Ovary (tissue), 10 donors: ENCODE data around the gene TAS2R43. TPM values are rescaled to one million over a fixed set of nuclear protein-coding genes. Genes with fewer than 3 reads are reported as not detected.

Source experiments
- DNase-seq, 5 donors: peaks; one replicate each; pipeline ENCODE4 v3.0.0-alpha.2; 2019 to 2020
- H3K27ac ChIP-seq, 2 donors: fragments of 200-600 bp; one replicate each; pipeline versions ENCODE4 v1.5.1 to v1.8.0; 2019 to 2022
- H3K27me3 ChIP-seq: fragments of 200-600 bp; one replicate; pipeline ENCODE4 v1.8.0; 2022
- H3K36me3 ChIP-seq: fragments of 200-600 bp; sonication (generic); one replicate; pipeline ENCODE4 v1.5.1; 2019
- H3K4me1 ChIP-seq: one replicate; pipeline ENCODE4 v1.8.1; 2013; ENCODE audit warnings: mild to moderate bottlenecking, moderate library complexity; ENCODE audit not compliant: insufficient read depth
- H3K4me3 ChIP-seq: fragments of 200-600 bp; sonication (generic); one replicate; pipeline ENCODE4 v1.5.1; 2017
- H3K9me3 ChIP-seq, 2 donors: fragments of 200-600 bp in 1 of 2; sonication (generic) in 1 of 2; one replicate each; pipeline versions ENCODE4 v1.5.1 to v1.8.1; 2013 to 2019; ENCODE audit warnings: mild to moderate bottlenecking in 1 of 2, moderate library complexity in 1 of 2
- CTCF ChIP-seq, 3 donors: fragments of 450-650 bp in 2 of 3; fragments of 200-600 bp in 1 of 3; IDR thresholded peaks; one replicate each; pipeline versions ENCODE4 v1.5.1 to v1.8.0; 2016 to 2022; ENCODE audit warnings: antibody characterized with exemption in 3 of 3, mild to moderate bottlenecking in 1 of 3
- EP300 ChIP-seq: sonication (generic); formaldehyde crosslinking; IDR thresholded peaks from one replicate; pipeline ENCODE4 v1.6.1; 2017; ENCODE audit warnings: antibody characterized with exemption
- POLR2A ChIP-seq: fragments of 450-650 bp; IDR thresholded peaks from one replicate; pipeline ENCODE4 v1.6.1; 2017; ENCODE audit warnings: antibody characterized with exemption, mild to moderate bottlenecking, moderate library complexity
- WGBS, 3 donors: extraction: QIAGEN DNeasy Blood & Tissue Kit in 1 of 3; methylation state at CpG; one replicate each; pipeline versions ENCODE4 v1.1.5 to v1.1.7; 2013 to 2017; 5-methylcytosine and 5-hydroxymethylcytosine counted together
- intact Hi-C, 4 donors: fragments of 100-400 bp; cut with DNase I; formaldehyde crosslinking; loops; one replicate each; pipeline versions ENCODE4 v1.11.0 to v1.15.1; 2022 to 2023
- long read RNA-seq, 3 donors: library from polyadenylated mRNA in 2 of 3; unstranded in 2 of 3; transcript quantifications; one replicate each; pipeline ENCODE4 v2.0.0 and lab custom pipeline, GENCODE V29; 2021 to 2026
- polyA plus RNA-seq, 2 donors: library from polyadenylated mRNA; stranded (reverse); fragments of 200-250 nt in 1 of 2; fragments of 350-450 nt in 1 of 2; fragmentation: Illumina TruSeq in 1 of 2; extraction: RNeasy Lipid Tissue Mini Kit (QIAGEN cat#74804) in 1 of 2; gene quantifications; one replicate each; pipeline ENCODE4 v1.2.3, GENCODE V29; 2013 to 2014
- total RNA-seq, 7 donors: library from RNA; depleted of rRNA in 2 of 7; stranded (reverse); fragments of >200 nt in 2 of 7; fragmentation: NEBNext Ultra II Directional in 3 of 7; extraction: Animal tissue kit (Norgen Biotek cat#: 25700) in 3 of 7; gene quantifications; one replicate each; pipeline versions ENCODE4 v1.1.0 to v1.2.4, GENCODE V29; 2016 to 2023
- donor health status: DM: no; HTN: no; CAD: no; lungs with moderate emphysema.
- donor health status: DM: no; HTN: no; CAD: no.
- donor health status: Bipolar disorder and iron deficiency.
- donor health status: DM: yes; HTN: yes; CAD: no.
- donor health status: DM: no; HTN: no; CAD: no.
- donor health status: DM: yes; HTN: yes; CAD: no.

TAS2R43 gene
- total RNA-seq (1 to 10 TPM in 3 of 7 donors, under 1 TPM in 3, not detected in 1; 0.45 to 6.9 (median 1.2) TPM), polyA plus RNA-seq (under 1 TPM; 0.10 to 0.50 TPM)
- long read RNA-seq, donor 1, result 0 reads
- long read RNA-seq, donor 2, result 0 reads
- long read RNA-seq, donor 3, result 0 reads

GRCh38 chr12:11092128-11092527 lies at the start of gene TAS2R43:
Gene TAS2R43 (minus strand): TSS chr12:11092313. CDS start chr12:11092229, 84 bp downstream.
- Histone ChIP-seq H3K27ac (no peak within 1 kb of the TSS), H3K4me3 (no peak within 1 kb of the TSS), H3K9me3 (no peaks in the 10 kb centered on the region), H3K36me3 (no peaks in the 10 kb centered on the region), H3K4me1 (no peaks in the 10 kb centered on the region), H3K27me3 (no peaks in the 10 kb centered on the region)
- WGBS, 3 donors, result 95 to 96% (median 96%) methylated on average over 6 of the region's 6 CpGs
- intact Hi-C loops, result no loop called here
- TF ChIP-seq CTCF (IDR thresholded peaks at IDR 0.05) (no peak), EP300 (no peak), POLR2A (no peak)
- no peak for DNase-seq

- Histone ChIP-seq H3K36me3 (no peaks in the 10 kb centered on the region), H3K27ac (no peak overlapping the region), H3K4me3 (no peak overlapping the region), H3K4me1 (peaks cover 2% of the 10 kb centered on the region), H3K27me3 (no peaks in the 10 kb centered on the region), H3K9me3 (no peaks in the 10 kb centered on the region)
- no peak for DNase-seq
- WGBS, 3 donors, result 71 to 94% (median 82%) methylated on average over 2 of the region's 2 CpGs
- TF ChIP-seq POLR2A, result no peak
- no peak for TF ChIP-seq CTCF (IDR thresholded peaks at IDR 0.05)
- TF ChIP-seq EP300, result no peak
- intact Hi-C loops, result no loop called here
Observed at GRCh38 chr12:11136075-11136474, 44.0 kb upstream of the TAS2R43 start.

- DNase-seq, result no peak
- no peak within 1 kb of the TSS for H3K4me3 ChIP-seq
- TF ChIP-seq POLR2A (no peak), EP300 (no peak)
- 75 to 96% (median 80%) methylated on average over 3 of the region's 3 CpGs for WGBS, 3 donors
- no peaks in the 10 kb centered on the region for H3K27me3 ChIP-seq
- H3K9me3 ChIP-seq, result no peaks in the 10 kb centered on the region
- H3K4me1 ChIP-seq, result peaks cover 2% of the 10 kb centered on the region
- no peaks in the 10 kb centered on the region for H3K36me3 ChIP-seq
- H3K27ac ChIP-seq, result no peak within 1 kb of the TSS
- intact Hi-C loops, result no loop called here
Observed at GRCh38 chr12:11134305-11134704, 42.2 kb upstream of the TAS2R43 start, which contains the start of gene TAS2R30. Gene TAS2R30 (minus strand): TSS chr12:11134644. CDS start chr12:11134244, 400 bp downstream.

- intact Hi-C loops, result no loop called here
- Histone ChIP-seq H3K36me3 (no peaks in the 10 kb centered on the region), H3K27me3 (no peaks in the 10 kb centered on the region), H3K4me3 (no peak overlapping the region), H3K9me3 (no peaks in the 10 kb centered on the region), H3K4me1 (peaks cover 2% of the 10 kb centered on the region), H3K27ac (no peak overlapping the region)
- WGBS, 3 donors, result 72 to 84% (median 79%) methylated on average over 2 of the region's 2 CpGs
- no peak for DNase-seq
- no peak for TF ChIP-seq CTCF (IDR thresholded peaks at IDR 0.05)
- TF ChIP-seq POLR2A, result no peak
- TF ChIP-seq EP300, result no peak
Observed at GRCh38 chr12:11133816-11134215, 41.7 kb upstream of the TAS2R43 start.

GRCh38 chr12:11133162-11133561 lies 41.0 kb upstream of the TAS2R43 start:
- DNase-seq, result no peak
- 96 to 98% (median 97%) methylated on average over 2 of the region's 2 CpGs for WGBS, 3 donors
- Histone ChIP-seq H3K9me3 (no peaks in the 10 kb centered on the region), H3K27me3 (no peaks in the 10 kb centered on the region), H3K27ac (no peak overlapping the region), H3K4me1 (peaks cover 2% of the 10 kb centered on the region), H3K36me3 (no peaks in the 10 kb centered on the region), H3K4me3 (no peak overlapping the region)
- TF ChIP-seq EP300 (no peak), POLR2A (no peak), CTCF (IDR thresholded peaks at IDR 0.05) (no peak)
- intact Hi-C loops, result no loop called here
